Endothelial cell of umbilical vein (primary cell): ENCODE data around the gene NUBPL. TPM values are rescaled to one million over a fixed set of nuclear protein-coding genes. Genes with fewer than 3 reads are reported as not detected.

Source experiments
- BruUV-seq: library from RNA; stranded (reverse); fragments of 400-500 nt; replicated peaks from 2 replicates; lab custom pipeline; 2021; lab: Mats Ljungman, UMichigan
- CTCF ChIA-PET: fragments of 300-600, 350-600 bp; sonication (Branson Sonifier 250); formaldehyde crosslinking; loops from one replicate; lab custom pipeline; 2021; ENCODE audit warnings: antibody characterized with exemption, inconsistent platforms; lab: Charles Lee
- POLR2A ChIA-PET: fragments of 300-600, 350-600 bp; sonication (Branson Sonifier 250); formaldehyde crosslinking; loops from one replicate; lab custom pipeline; 2021; ENCODE audit warnings: antibody characterized with exemption, inconsistent platforms; lab: Charles Lee
- DNase-seq: peaks from one replicate; pipeline ENCODE4 v3.0.0-alpha.2; 2011; ENCODE audit warnings: low read depth, low spot score
- FAIRE-seq: peaks from 2 replicates; lab custom pipeline; 2011; peaks lifted over from hg19 to GRCh38; lab: Jason Lieb, UNC
- H2AFZ ChIP-seq: 2 replicates; pipeline ENCODE4 v1.6.0; 2012; ENCODE audit warnings: low read depth, low read length, control low read depth, inconsistent platforms
- H3K27ac ChIP-seq: 2 replicates; pipeline ENCODE4 v1.5.1; 2011; ENCODE audit warnings: low read depth, mild to moderate bottlenecking, control low read depth, low read length, moderate library complexity; ENCODE audit not compliant: insufficient read depth
- H3K27me3 ChIP-seq, 2 experiments: 2 replicates each; pipeline versions ENCODE4 v1.6.0 to v1.6.1; 2011; ENCODE audit warnings: low read length in 2 of 2, mixed read lengths in 1 of 2; ENCODE audit not compliant: control insufficient read depth in 2 of 2, insufficient read depth in 2 of 2
- H3K36me3 ChIP-seq, 2 experiments: 2 replicates in 1 of 2; 3 replicates in 1 of 2; pipeline ENCODE4 v1.5.1; 2011; ENCODE audit warnings: low read length in 2 of 2, mild to moderate bottlenecking in 1 of 2, moderate library complexity in 1 of 2; ENCODE audit not compliant: control insufficient read depth in 2 of 2, insufficient read depth in 2 of 2; ENCODE audit errors: extremely low read depth in 1 of 2
- H3K4me1 ChIP-seq: 3 replicates; pipeline ENCODE4 v1.5.1; 2011; ENCODE audit warnings: mild to moderate bottlenecking, low read length; ENCODE audit not compliant: control insufficient read depth, insufficient read depth; ENCODE audit errors: extremely low read depth
- H3K4me2 ChIP-seq: 2 replicates; pipeline ENCODE4 v1.6.1; 2011; ENCODE audit warnings: low read length, control low read depth, mixed read lengths; ENCODE audit not compliant: insufficient read depth
- H3K4me3 ChIP-seq, 3 experiments: fragments of 200-600 bp in 1 of 3; sonication (generic), shearing (Covaris generic) in 1 of 3; replicated peaks in 1 of 3; 2 replicates each; pipeline ENCODE4 v1.5.1; 2011 to 2016; ENCODE audit warnings: control low read depth in 3 of 3, low read length in 3 of 3, mild to moderate bottlenecking in 2 of 3, inconsistent platforms in 1 of 3, low read depth in 1 of 3, moderate library complexity in 1 of 3; ENCODE audit not compliant: insufficient read depth in 1 of 3
- H3K79me2 ChIP-seq: 2 replicates; pipeline ENCODE4 v1.6.0; 2012; ENCODE audit warnings: low read length, inconsistent platforms; ENCODE audit not compliant: control insufficient read depth, insufficient read depth
- H3K9ac ChIP-seq: replicated peaks from 2 replicates; pipeline ENCODE3; 2011; ENCODE audit warnings: low read length, control low read depth; ENCODE audit not compliant: insufficient read depth; ENCODE audit errors: extremely low read depth
- H3K9me1 ChIP-seq: replicated peaks from 3 replicates; pipeline ENCODE4 v1.6.0; 2011; ENCODE audit warnings: mild to moderate bottlenecking, low read length; ENCODE audit not compliant: control insufficient read depth, insufficient read depth; ENCODE audit errors: extremely low read depth
- H3K9me3 ChIP-seq: replicated peaks from 2 replicates; pipeline ENCODE4 v1.5.1; 2012; ENCODE audit warnings: low read length, inconsistent platforms; ENCODE audit not compliant: control insufficient read depth, insufficient read depth
- H4K20me1 ChIP-seq: replicated peaks from 2 replicates; pipeline ENCODE3; 2011; ENCODE audit warnings: mild to moderate bottlenecking, low read length; ENCODE audit not compliant: control insufficient read depth, insufficient read depth; ENCODE audit errors: extremely low read depth
- EZH2 ChIP-seq: IDR thresholded peaks from 2 replicates; pipeline ENCODE4 v1.6.1; 2012; ENCODE audit warnings: borderline replicate concordance, low read depth, mild to moderate bottlenecking, moderate library complexity, low read length, inconsistent platforms; ENCODE audit not compliant: severe bottlenecking
- FOS ChIP-seq: IDR thresholded peaks from 2 replicates; pipeline ENCODE4 v1.6.1; 2011; ENCODE audit warnings: mild to moderate bottlenecking, low read length, moderate library complexity, borderline replicate concordance; ENCODE audit not compliant: insufficient read depth
- GATA2 ChIP-seq: IDR thresholded peaks from 2 replicates; pipeline ENCODE4 v1.7.0; 2011; ENCODE audit warnings: low read depth, mild to moderate bottlenecking, moderate library complexity, mixed read lengths, low read length; ENCODE audit not compliant: insufficient read length, insufficient read depth
- JUN ChIP-seq: IDR thresholded peaks from 2 replicates; pipeline ENCODE4 v1.6.1; 2011; ENCODE audit warnings: borderline replicate concordance, low read depth; ENCODE audit not compliant: insufficient read length, insufficient read depth
- MYC ChIP-seq: IDR thresholded peaks from one replicate; pipeline ENCODE4 v1.6.1; 2011; ENCODE audit warnings: mild to moderate bottlenecking, low read depth, low read length
- POLR2A ChIP-seq: IDR thresholded peaks from 2 replicates; pipeline ENCODE4 v1.6.1; 2012; ENCODE audit warnings: low read depth, mild to moderate bottlenecking, control low read depth, low read length
- POLR2AphosphoS5 ChIP-seq: IDR thresholded peaks from 2 replicates; pipeline ENCODE4 v1.6.1; 2012; ENCODE audit warnings: low read depth, mild to moderate bottlenecking, control low read depth, low read length, moderate library complexity; ENCODE audit not compliant: insufficient read depth
- dilution Hi-C: fragments of 300-500 bp; cut with MboI; formaldehyde crosslinking; loops from one replicate; pipeline ENCODE4 v1.15.0; 2019; ENCODE audit warnings: low sequenced_read_pairs; ENCODE audit not compliant: extremely low pct_ligation_motif_present
- intact Hi-C: fragments of 100-400 bp; cut with micrococcal nuclease; formaldehyde crosslinking; loops from one replicate; pipeline ENCODE4 v1.10.0; 2022
- polyA plus RNA-seq, 4 experiments: library from polyadenylated mRNA; depleted of rRNA in 3 of 4; stranded (reverse) in 3 of 4; unstranded in 1 of 4; fragments of >200 nt; gene quantifications; 2 replicates each; pipeline versions ENCODE4 v1.2.1 to v1.2.3, GENCODE V29; 2011 to 2012; ENCODE audit warnings: missing spikeins in 1 of 4
- total RNA-seq: library from RNA; stranded (reverse); gene quantifications from 2 replicates; pipeline ENCODE4 v1.2.3, GENCODE V29; 2021
- TF ChIP-seq, protein P1 (sequence below): IDR thresholded peaks from 2 replicates; pipeline ENCODE4 v1.6.1; 2011; ENCODE audit not compliant: insufficient read depth, insufficient read length
- TF ChIP-seq, protein P2 (sequence below), 2 donors: IDR thresholded peaks; 1 replicate in 1 of 2; 2 replicates in 1 of 2; pipeline ENCODE4 v1.5.1; 2011; ENCODE audit warnings: low read length in 2 of 2, mild to moderate bottlenecking in 2 of 2, moderate library complexity in 2 of 2, control low read depth in 1 of 2, inconsistent platforms in 1 of 2, low read depth in 1 of 2; ENCODE audit not compliant: insufficient read depth in 1 of 2; ENCODE audit errors: extremely low read depth in 1 of 2

NUBPL gene
- total and polyA plus RNA-seq, 2 donors (not counting 3 experiments of a cell fraction or from before 2014, with no cell fraction given) = 2.1 to 12.3 TPM

DNA sequence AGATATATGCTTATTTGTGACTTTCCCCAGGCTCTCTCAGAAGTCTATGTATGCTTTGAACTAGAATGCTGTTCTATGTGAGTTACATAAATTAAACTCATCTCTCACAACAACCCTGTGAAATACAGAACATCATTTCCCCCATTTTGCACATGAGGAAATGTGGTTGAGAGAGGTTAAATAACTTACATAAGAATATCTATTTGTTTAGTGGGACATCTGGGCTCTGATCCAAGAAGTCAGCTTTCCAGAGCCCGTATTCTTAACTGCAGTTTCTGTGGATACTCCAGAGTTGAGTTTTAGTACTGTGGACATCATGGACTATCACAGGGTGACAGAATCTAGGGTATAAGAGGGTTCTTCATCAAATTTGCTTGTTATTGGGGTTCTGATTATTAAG is 273.4 kb downstream of the NUBPL start:
- Histone ChIP-seq H3K9ac (no peak overlapping the region), H3K4me3 (no peak overlapping the region), H3K4me1 (peaks cover 7% of the 10 kb centered on the region), H4K20me1 (no peaks in the 10 kb centered on the region), H3K79me2 (no peaks in the 10 kb centered on the region), H3K27ac (no peak overlapping the region), H3K27me3 (no peaks in the 10 kb centered on the region), H3K9me1 (no peaks in the 10 kb centered on the region), H3K9me3 (no peaks in the 10 kb centered on the region), H3K36me3 (no peaks in the 10 kb centered on the region), H2AFZ (no peak overlapping the region), H3K4me2 (no peak overlapping the region)
- no TSS peak for BruUV-seq
- intact Hi-C loops = no loop called here
- FAIRE-seq (peak; percentile 40), DNase-seq (peak; percentile 83)
- POLR2A ChIA-PET = no interaction called here
- CTCF ChIA-PET = no interaction called here
- dilution Hi-C loops = no loop called here
- TF ChIP-seq POLR2A (no peak), JUN (no peak), MYC (no peak), FOS (no peak), GATA2 (no peak)

DNA sequence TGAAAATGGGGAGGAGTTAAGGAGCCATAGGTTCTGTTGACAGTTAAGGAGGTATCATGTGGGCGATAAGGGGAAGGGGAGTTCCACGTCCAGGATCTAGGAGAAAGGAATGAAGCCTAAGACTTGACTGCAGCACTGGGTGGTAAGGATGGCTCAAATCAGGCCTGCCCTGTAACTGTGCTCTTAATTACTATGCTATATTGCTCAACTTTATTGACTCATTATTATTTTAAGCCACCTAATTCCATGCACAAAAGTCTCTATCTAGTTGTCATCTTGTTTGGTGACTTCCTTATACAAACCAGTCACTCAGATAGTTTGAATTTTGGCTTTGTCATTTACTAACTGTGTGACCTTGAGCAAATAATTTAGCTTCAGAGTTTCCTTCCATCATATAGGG is 273.8 kb downstream of the NUBPL start:
- DNase-seq (no peak), FAIRE-seq (no peak)
- intact Hi-C loops (no loop called here), dilution Hi-C loops (no loop called here)
- Histone ChIP-seq H3K9ac (no peak overlapping the region), H2AFZ (no peak overlapping the region), H3K4me2 (no peak overlapping the region), H3K9me3 (no peaks in the 10 kb centered on the region), H4K20me1 (no peaks in the 10 kb centered on the region), H3K79me2 (no peaks in the 10 kb centered on the region), H3K4me1 (peaks cover 7% of the 10 kb centered on the region), H3K36me3 (no peaks in the 10 kb centered on the region), H3K9me1 (no peaks in the 10 kb centered on the region), H3K27me3 (no peaks in the 10 kb centered on the region), H3K4me3 (no peak overlapping the region), H3K27ac (no peak overlapping the region)
- CTCF ChIA-PET = no interaction called here
- no peak for TF ChIP-seq EZH2
- TF ChIP-seq, protein P1, sequence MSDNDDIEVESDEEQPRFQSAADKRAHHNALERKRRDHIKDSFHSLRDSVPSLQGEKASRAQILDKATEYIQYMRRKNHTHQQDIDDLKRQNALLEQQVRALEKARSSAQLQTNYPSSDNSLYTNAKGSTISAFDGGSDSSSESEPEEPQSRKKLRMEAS = no peak
- no peak for TF ChIP-seq GATA2
- no peak for TF ChIP-seq POLR2A
- TF ChIP-seq FOS = no peak
- no peak for TF ChIP-seq POLR2AphosphoS5
- TF ChIP-seq, protein P2, sequence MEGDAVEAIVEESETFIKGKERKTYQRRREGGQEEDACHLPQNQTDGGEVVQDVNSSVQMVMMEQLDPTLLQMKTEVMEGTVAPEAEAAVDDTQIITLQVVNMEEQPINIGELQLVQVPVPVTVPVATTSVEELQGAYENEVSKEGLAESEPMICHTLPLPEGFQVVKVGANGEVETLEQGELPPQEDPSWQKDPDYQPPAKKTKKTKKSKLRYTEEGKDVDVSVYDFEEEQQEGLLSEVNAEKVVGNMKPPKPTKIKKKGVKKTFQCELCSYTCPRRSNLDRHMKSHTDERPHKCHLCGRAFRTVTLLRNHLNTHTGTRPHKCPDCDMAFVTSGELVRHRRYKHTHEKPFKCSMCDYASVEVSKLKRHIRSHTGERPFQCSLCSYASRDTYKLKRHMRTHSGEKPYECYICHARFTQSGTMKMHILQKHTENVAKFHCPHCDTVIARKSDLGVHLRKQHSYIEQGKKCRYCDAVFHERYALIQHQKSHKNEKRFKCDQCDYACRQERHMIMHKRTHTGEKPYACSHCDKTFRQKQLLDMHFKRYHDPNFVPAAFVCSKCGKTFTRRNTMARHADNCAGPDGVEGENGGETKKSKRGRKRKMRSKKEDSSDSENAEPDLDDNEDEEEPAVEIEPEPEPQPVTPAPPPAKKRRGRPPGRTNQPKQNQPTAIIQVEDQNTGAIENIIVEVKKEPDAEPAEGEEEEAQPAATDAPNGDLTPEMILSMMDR (IDR thresholded peaks at IDR 0.05; ENCODE audit: extremely low read depth in 1 of 2, insufficient read depth in 1 of 2, low read depth in 1 of 2, low read length in 2 of 2) = no peak
- TF ChIP-seq JUN = no peak
- no peak for TF ChIP-seq MYC
- BruUV-seq = no TSS peak
- POLR2A ChIA-PET = no interaction called here
